ENCODE measurements around the gene RNF130. TPM values are rescaled to one million over a fixed set of nuclear protein-coding genes. Genes with fewer than 3 reads are reported as not detected.

The RNF130 gene
- total RNA-seq, 1 donor from 2014 or later = 36.6 TPM

DNA sequence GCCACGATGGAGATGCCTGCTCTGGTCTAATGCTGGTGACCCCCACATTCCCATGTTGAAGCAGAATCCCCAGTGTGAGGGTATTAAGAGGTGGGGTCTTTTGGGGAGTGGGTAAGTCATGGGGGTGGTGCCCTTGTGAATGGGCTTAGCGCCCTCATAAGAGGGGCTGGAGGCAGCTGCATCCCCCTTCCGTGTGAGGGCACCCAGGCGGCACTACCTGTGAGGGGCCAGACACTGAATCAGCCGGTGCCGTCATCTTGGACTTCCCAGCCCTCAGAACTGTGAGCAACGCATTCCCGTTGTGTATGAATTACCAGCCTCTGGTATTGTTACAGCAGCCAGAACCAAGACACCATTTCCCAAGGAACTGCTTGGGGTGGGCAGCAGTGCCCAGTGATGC lies 27.0 kb upstream of the RNF130 start:
- no peak overlapping the region for H3K4me3 ChIP-seq (ENCODE audit: low read depth, low read length)
- no peak for TF ChIP-seq CTCF (conservative IDR thresholded peaks at IDR 0.05; ENCODE audit: low read depth, low read length)
- DNase-seq (ENCODE audit: low read depth) = no peak

- no peak for TF ChIP-seq CTCF (conservative IDR thresholded peaks at IDR 0.05; ENCODE audit: low read depth, low read length)
- no peak overlapping the region for H3K4me3 ChIP-seq (ENCODE audit: low read depth, low read length)
- no peak for DNase-seq (ENCODE audit: low read depth)
These were observed 26.4 kb upstream of the RNF130 start for GRCh38 chr5:180097926-180098325.

DNA sequence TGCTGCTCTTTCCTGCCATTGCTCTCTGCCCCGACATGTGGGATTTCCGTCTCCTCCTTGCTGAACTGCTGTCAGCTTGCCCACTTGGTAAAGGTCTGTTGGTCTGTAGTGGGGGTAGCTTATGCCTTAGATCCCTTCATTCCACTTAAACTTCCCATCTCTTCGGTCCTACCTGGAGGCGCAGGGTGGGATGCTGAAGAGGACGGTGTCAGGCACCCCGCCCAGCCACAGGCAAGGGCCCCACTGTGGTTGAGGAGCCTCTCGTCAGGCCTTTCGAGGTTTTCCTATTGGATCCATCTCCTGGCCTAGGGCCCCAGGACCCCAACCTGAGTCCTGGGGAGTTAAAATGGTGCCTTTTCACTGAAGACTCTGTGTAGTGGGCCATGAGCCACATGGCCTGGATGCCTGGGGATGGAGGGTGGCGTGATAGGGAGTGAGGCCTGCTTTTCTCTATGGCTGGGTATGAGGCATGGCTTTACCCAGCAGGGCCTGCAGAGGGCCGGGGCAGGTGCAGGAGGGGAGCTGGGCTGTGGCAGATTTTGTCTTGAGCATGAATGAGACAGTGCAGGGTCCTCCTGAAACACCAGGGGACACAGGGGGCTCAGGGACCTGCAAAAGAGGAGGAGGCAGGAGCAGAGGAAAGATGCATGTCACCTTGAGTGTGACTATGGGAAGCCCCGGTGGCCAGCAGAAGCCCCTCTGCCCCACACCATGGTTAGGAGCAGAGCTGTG lies 25.8 kb upstream of the RNF130 start:
- TF ChIP-seq CTCF (conservative IDR thresholded peaks at IDR 0.05; ENCODE audit: low read depth, low read length) = no peak
- no peak for DNase-seq (ENCODE audit: low read depth)
- no peak overlapping the region for H3K4me3 ChIP-seq (ENCODE audit: low read depth, low read length)

- no peak for TF ChIP-seq CTCF (conservative IDR thresholded peaks at IDR 0.05; ENCODE audit: low read depth, low read length)
- no peak overlapping the region for H3K4me3 ChIP-seq (ENCODE audit: low read depth, low read length)
- DNase-seq (ENCODE audit: low read depth) = no peak
These were observed 25.1 kb upstream of the RNF130 start for GRCh38 chr5:180096616-180097015.

DNA sequence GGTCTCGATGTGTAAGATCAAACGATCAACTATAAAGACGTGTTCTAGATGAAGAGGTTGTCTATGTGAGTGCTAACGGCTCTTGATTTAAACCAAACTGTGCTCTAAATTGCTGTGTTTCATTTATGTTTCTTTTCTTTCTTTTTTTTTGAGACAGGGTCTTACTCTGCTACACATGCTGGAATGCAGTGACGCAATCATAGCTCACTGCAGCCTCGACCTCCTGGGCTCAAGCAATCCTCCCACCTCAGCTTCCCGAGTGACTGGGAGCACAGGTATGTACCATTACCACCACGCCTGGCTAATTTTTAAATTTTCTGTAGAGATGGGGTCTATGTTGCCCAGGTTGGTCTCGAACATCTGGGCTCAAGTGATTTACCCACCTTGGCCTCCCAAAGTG lies 24.0 kb upstream of the RNF130 start:
- DNase-seq (ENCODE audit: low read depth) = no peak
- no peak for TF ChIP-seq CTCF (conservative IDR thresholded peaks at IDR 0.05; ENCODE audit: low read depth, low read length)
- no peak overlapping the region for H3K4me3 ChIP-seq (ENCODE audit: low read depth, low read length)

DNA sequence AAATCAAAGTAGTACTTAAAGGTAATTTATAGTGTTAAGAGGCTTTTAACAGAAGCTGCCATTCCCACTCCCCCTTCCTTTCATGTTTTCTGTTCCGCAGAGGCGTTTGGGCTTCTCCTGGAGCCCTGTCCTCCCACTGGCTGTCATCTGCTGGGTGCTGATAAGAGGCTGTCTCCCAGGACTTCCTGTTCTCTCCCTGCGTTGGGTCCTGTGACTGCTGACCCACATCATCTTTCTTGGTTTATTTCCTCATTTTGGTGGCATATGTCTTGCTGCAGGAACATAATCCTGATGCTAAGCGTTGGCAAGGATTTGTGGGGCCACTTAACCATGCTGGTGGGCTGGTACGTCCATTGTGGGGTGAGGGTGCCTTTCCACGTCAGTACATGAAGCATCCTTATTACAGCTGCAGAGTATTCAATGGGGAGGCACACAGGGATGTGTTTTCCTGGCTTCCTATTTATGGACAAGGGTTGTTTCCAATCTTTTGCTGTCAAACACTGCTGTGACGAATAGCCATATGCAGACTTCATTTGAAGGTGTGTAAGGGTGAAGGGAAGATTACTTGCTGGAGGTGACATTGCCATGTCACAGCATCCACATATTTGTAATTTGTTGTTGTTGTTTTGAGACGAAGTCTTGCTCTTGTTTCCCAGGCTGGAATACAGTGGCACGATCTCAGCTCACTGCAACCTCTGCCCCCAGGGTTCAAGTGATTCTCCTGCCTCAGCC lies 22.3 kb upstream of the RNF130 start:
- no peak overlapping the region for H3K4me3 ChIP-seq (ENCODE audit: low read depth, low read length)
- no peak for DNase-seq (ENCODE audit: low read depth)
- no peak for TF ChIP-seq CTCF (conservative IDR thresholded peaks at IDR 0.05; ENCODE audit: low read depth, low read length)

Data from epithelial cell of proximal tubule (primary cell).